Progenitor cell of endocrine pancreas (in vitro differentiated cells): ENCODE data around the gene CADM1. TPM values are rescaled to one million over a fixed set of nuclear protein-coding genes. Genes with fewer than 3 reads are reported as not detected.
A peak's percentile ranks its signal among the peaks of the same experiment; 100 is the strongest.

Experiments used
- DNase-seq: peaks from one replicate; pipeline ENCODE4 v3.0.0; 2021; ENCODE audit warnings: low spot score; ENCODE audit not compliant: unreplicated experiment
- H3K27ac Mint-ChIP-seq: 2 replicates; pipeline ENCODE4 v1.8.0; 2021; ENCODE audit warnings: mild to moderate bottlenecking, moderate library complexity, mixed read lengths
- H3K27me3 Mint-ChIP-seq: 2 replicates; pipeline ENCODE4 v1.8.0; 2021; ENCODE audit warnings: mixed read lengths
- H3K36me3 Mint-ChIP-seq: 2 replicates; pipeline ENCODE4 v1.8.0; 2022; ENCODE audit warnings: mixed read lengths; ENCODE audit not compliant: insufficient read depth
- H3K4me1 Mint-ChIP-seq: 2 replicates; pipeline ENCODE4 v1.8.0; 2021; ENCODE audit warnings: low read depth, mixed read lengths
- H3K4me3 Mint-ChIP-seq: 2 replicates; pipeline ENCODE4 v1.8.0; 2021; ENCODE audit warnings: low read depth, mild to moderate bottlenecking, moderate library complexity, mixed read lengths
- H3K9me3 Mint-ChIP-seq: 2 replicates; pipeline ENCODE4 v1.8.0; 2021; ENCODE audit warnings: low read depth, mixed read lengths
- total RNA-seq: library from RNA; stranded (reverse); gene quantifications from 2 replicates; pipeline ENCODE4 v1.2.1, GENCODE V29; 2021
- TF ChIP-seq, protein P1 (sequence below): fragments of 200-600 bp; sonication (generic); IDR thresholded peaks from one replicate; pipeline ENCODE4 v1.5.0; 2021; ENCODE audit warnings: antibody characterized with exemption, mild to moderate bottlenecking; ENCODE audit not compliant: unreplicated experiment

CADM1 gene
- total RNA-seq, 1 donor from 2014 or later, result 147 TPM

DNA sequence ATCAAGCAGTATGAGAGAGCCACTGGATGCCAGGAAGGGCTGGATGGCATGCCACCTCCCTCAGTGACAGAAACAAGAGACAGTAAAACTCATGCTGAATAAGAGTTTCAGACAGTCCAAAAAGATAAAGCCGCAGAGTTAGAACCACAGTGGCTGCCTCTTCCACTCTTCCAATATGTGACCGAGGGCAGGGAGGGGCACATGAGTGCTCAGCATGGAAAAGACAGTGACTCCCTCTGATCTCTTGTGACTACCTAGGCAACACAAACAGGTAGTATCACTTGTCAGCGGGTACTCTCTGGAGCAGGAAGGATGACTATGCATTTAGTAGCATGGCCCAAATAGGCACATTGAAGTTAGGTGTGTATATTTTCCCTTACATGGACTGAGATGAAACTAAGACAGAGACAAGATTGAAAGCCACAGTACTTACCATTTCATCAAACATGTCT is 295.4 kb downstream of the CADM1 start:
- DNase-seq, result no peak
- Mint-ChIP-seq H3K27me3 (no peaks in the 10 kb centered on the region), H3K36me3 (peaks cover 15% of the 10 kb centered on the region), H3K9me3 (no peaks in the 10 kb centered on the region), H3K27ac (peak overlapping the region; percentile 49), H3K4me3 (no peak overlapping the region), H3K4me1 (peaks cover 26% of the 10 kb centered on the region)
- TF ChIP-seq, protein P1, sequence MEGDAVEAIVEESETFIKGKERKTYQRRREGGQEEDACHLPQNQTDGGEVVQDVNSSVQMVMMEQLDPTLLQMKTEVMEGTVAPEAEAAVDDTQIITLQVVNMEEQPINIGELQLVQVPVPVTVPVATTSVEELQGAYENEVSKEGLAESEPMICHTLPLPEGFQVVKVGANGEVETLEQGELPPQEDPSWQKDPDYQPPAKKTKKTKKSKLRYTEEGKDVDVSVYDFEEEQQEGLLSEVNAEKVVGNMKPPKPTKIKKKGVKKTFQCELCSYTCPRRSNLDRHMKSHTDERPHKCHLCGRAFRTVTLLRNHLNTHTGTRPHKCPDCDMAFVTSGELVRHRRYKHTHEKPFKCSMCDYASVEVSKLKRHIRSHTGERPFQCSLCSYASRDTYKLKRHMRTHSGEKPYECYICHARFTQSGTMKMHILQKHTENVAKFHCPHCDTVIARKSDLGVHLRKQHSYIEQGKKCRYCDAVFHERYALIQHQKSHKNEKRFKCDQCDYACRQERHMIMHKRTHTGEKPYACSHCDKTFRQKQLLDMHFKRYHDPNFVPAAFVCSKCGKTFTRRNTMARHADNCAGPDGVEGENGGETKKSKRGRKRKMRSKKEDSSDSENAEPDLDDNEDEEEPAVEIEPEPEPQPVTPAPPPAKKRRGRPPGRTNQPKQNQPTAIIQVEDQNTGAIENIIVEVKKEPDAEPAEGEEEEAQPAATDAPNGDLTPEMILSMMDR, result no peak

DNA sequence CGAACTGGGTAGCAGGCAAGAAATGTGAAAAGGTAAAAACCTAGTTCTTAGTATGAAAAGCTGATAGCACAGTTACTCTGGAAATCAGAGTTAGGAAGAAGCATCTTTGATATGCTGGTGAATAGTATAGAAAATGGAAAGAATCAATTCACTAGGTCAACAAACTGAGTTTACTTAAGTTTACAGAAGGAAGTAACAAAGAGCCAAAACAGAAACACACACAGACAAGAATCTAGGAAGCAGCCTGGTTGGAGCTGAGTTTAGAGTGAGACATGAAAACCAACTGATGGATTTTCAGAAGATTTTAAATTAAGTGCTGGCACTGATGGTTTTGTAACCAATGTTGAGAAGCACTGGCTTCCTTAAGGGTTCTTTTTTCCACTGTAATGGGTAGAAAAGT is 296.3 kb downstream of the CADM1 start:
- peak overlapping the region; percentile 59 for H3K27ac Mint-ChIP-seq
- no peak for DNase-seq
- peaks cover 26% of the 10 kb centered on the region for H3K4me1 Mint-ChIP-seq
- TF ChIP-seq, protein P1, result no peak
- no peak overlapping the region for H3K4me3 Mint-ChIP-seq
- H3K9me3 Mint-ChIP-seq, result no peaks in the 10 kb centered on the region
- H3K27me3 Mint-ChIP-seq, result no peaks in the 10 kb centered on the region
- peaks cover 15% of the 10 kb centered on the region for H3K36me3 Mint-ChIP-seq

DNA sequence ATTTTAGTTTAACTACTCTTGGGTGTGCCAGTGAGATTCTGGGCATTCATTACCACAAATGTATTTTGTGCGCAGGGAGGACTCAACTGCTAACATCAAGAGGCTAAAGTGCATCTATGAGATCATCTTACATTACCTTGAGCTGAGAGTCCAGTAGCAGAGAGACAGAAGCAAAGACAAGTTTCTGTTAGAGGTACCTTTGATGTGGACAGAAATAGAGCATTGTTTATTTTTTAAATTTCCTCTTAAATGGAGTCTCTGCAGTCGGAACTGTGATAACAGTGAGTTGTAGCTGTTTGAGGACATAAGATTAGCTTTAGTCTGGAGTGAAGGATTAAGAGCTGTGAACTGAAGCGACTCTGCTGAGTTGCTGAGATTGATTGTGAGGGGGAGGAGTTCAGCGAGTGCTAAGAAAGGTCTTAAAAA is 297.0 kb downstream of the CADM1 start:
- TF ChIP-seq, protein P1, result no peak
- Mint-ChIP-seq H3K27me3 (no peaks in the 10 kb centered on the region), H3K27ac (peak overlapping the region; percentile 57), H3K4me1 (peaks cover 26% of the 10 kb centered on the region), H3K4me3 (no peak overlapping the region), H3K36me3 (peaks cover 9% of the 10 kb centered on the region), H3K9me3 (no peaks in the 10 kb centered on the region)
- no peak for DNase-seq

DNA sequence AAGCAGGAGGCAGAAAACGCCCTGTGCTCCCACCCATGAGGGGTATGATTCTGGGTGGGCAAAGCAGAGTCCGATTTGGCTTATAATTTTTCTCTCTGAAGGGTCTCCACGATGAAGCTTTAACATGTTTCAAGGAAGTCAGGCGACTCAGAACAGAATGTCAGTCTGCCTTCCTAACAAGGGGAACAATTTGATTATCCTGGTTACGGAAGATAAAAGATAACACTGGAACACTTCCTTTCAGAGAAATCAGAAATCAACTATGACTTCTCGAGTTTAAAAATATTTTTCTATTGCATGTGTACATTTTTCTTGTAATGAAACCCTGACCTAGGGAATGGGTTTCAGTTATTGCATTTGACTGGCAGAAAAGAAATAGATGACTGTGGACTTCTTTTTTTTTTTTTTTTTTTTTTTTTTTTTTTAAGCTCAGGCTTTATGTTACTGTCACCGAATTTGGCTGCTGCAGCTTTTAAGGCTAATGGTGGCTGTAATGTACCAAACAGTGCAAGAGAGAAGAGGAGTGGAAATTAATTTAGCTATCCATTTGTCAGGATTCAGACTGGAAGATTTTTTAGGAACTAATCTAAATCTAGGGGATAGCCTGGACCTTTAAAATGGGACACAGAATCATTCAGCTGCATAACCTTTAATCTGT is 297.7 kb downstream of the CADM1 start:
- Mint-ChIP-seq H3K4me1 (peaks cover 26% of the 10 kb centered on the region), H3K4me3 (no peak overlapping the region)

DNA sequence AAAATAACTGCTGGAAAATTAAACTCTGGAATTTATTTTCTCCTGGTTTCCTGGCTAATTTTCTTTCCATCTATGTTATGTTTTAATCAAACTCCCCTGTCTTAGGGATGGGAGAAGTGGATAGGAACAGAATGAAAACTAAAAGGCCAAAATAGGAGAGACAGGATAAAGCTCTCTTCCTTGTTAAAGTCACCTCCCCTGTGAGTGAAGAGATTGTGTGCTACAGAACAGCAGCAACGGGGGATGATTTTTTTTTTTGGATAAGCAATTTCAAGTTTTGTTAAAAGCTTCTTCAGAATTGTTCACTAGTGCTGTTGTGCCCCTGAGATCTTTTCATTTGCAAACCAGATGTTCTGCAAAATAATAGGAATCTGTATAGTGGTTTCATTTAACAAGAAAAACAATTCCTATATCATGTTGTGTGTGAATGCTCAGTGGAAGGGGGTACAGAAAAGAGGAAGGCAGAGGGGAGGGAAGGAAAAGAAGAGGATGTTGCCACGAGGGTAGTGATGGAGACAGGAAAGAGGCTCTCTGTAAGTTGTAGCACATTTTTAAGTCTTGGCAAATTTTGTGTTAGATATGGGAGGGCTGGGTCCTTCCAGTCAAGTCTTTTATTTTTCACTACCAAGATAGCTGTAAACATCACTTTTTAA is 301.2 kb downstream of the CADM1 start:
- no peaks in the 10 kb centered on the region for H3K9me3 Mint-ChIP-seq
- TF ChIP-seq, protein P1, result no peak
- peaks cover 18% of the 10 kb centered on the region for H3K4me1 Mint-ChIP-seq
- H3K27me3 Mint-ChIP-seq, result no peaks in the 10 kb centered on the region
- no peak overlapping the region for H3K27ac Mint-ChIP-seq
- no peak overlapping the region for H3K4me3 Mint-ChIP-seq
- H3K36me3 Mint-ChIP-seq, result peaks cover 7% of the 10 kb centered on the region
- DNase-seq, result no peak

More for the DNA sequence above, 297.7 kb downstream of the CADM1 start:
- Mint-ChIP-seq H3K27ac (no peak overlapping the region), H3K36me3 (peaks cover 9% of the 10 kb centered on the region), H3K9me3 (no peaks in the 10 kb centered on the region), H3K27me3 (no peaks in the 10 kb centered on the region)
- DNase-seq, result no peak
- TF ChIP-seq, protein P1, result no peak
